Keratinocyte (primary cell): Measurements from ENCODE around the gene SLC2A4. TPM values are rescaled to one million over a fixed set of nuclear protein-coding genes. Genes with fewer than 3 reads are reported as not detected.

Source experiments
- DNase-seq: peaks from one replicate; pipeline ENCODE4 v3.0.0-alpha.2; 2011; ENCODE audit warnings: low read depth, missing footprints, low spot score
- FAIRE-seq: peaks from 2 replicates; lab custom pipeline; 2011; peaks lifted over from hg19 to GRCh38; lab: Jason Lieb, UNC
- H2AFZ ChIP-seq: 2 replicates; pipeline ENCODE4 v1.6.0; 2012; ENCODE audit warnings: low read length, control low read depth, inconsistent platforms; ENCODE audit not compliant: control insufficient read depth
- H3K27ac ChIP-seq: 2 replicates; pipeline ENCODE4 v1.5.1; 2011; ENCODE audit warnings: low read length; ENCODE audit not compliant: control insufficient read depth, insufficient read depth
- H3K27me3 ChIP-seq: 3 replicates; pipeline ENCODE4 v1.6.0; 2011; ENCODE audit warnings: low read length; ENCODE audit not compliant: control insufficient read depth, insufficient read depth; ENCODE audit errors: extremely low read depth
- H3K36me3 ChIP-seq, 2 experiments: 2 replicates in 1 of 2; 3 replicates in 1 of 2; pipeline ENCODE4 v1.5.1; 2011; ENCODE audit warnings: low read length in 2 of 2, mild to moderate bottlenecking in 1 of 2; ENCODE audit not compliant: control insufficient read depth in 2 of 2, insufficient read depth in 2 of 2; ENCODE audit errors: extremely low read depth in 1 of 2
- H3K4me1 ChIP-seq: 3 replicates; pipeline ENCODE4 v1.5.1; 2011; ENCODE audit warnings: low read length; ENCODE audit not compliant: control insufficient read depth, insufficient read depth; ENCODE audit errors: extremely low read depth
- H3K4me2 ChIP-seq: 3 replicates; pipeline ENCODE4 v1.6.0; 2011; ENCODE audit warnings: low read depth, low read length; ENCODE audit not compliant: control insufficient read depth, insufficient read depth; ENCODE audit errors: extremely low read depth
- H3K4me3 ChIP-seq, 3 experiments: fragments of 200-600 bp in 1 of 3; sonication (generic) in 1 of 3; 2 replicates in 2 of 3; 3 replicates in 1 of 3; pipeline ENCODE4 v1.5.1; 2011 to 2016; ENCODE audit warnings: low read length in 3 of 3, mild to moderate bottlenecking in 3 of 3, control low read depth in 2 of 3, inconsistent platforms in 1 of 3, low read depth in 1 of 3, mixed read lengths in 1 of 3, mixed run types in 1 of 3, moderate library complexity in 1 of 3; ENCODE audit not compliant: control insufficient read depth in 2 of 3, insufficient read depth in 2 of 3; ENCODE audit errors: extremely low read depth in 1 of 3
- H3K79me2 ChIP-seq: 2 replicates; pipeline ENCODE4 v1.6.0; 2012; ENCODE audit warnings: low read length; ENCODE audit not compliant: control insufficient read depth, insufficient read depth
- H3K9ac ChIP-seq: 3 replicates; pipeline ENCODE4 v1.6.0; 2011; ENCODE audit warnings: low read length; ENCODE audit not compliant: control insufficient read depth, insufficient read depth; ENCODE audit errors: extremely low read depth
- H3K9me1 ChIP-seq: 3 replicates; pipeline ENCODE4 v1.6.0; 2011; ENCODE audit warnings: low read length; ENCODE audit not compliant: control insufficient read depth, insufficient read depth; ENCODE audit errors: extremely low read depth
- H3K9me3 ChIP-seq: 2 replicates; pipeline ENCODE4 v1.5.1; 2012; ENCODE audit warnings: low read depth, low read length; ENCODE audit not compliant: control insufficient read depth
- H4K20me1 ChIP-seq: 3 replicates; pipeline ENCODE4 v1.6.0; 2011; ENCODE audit warnings: low read length; ENCODE audit not compliant: control insufficient read depth, insufficient read depth; ENCODE audit errors: extremely low read depth
- CTCF ChIP-seq, 3 experiments: IDR thresholded peaks in 1 of 3; conservative IDR thresholded peaks in 1 of 3; optimal IDR thresholded peaks in 1 of 3; 2 replicates in 2 of 3; 3 replicates in 1 of 3; pipeline versions ENCODE3 to v1.5.1; 2011; ENCODE audit warnings: low read length in 3 of 3, mild to moderate bottlenecking in 3 of 3, moderate library complexity in 2 of 3, control low read depth in 1 of 3, inconsistent platforms in 1 of 3; ENCODE audit not compliant: insufficient read depth in 2 of 3; ENCODE audit errors: extremely low read depth in 1 of 3
- EZH2 ChIP-seq: IDR thresholded peaks from one replicate; pipeline ENCODE4 v1.6.1; 2012; ENCODE audit warnings: inconsistent platforms, mild to moderate bottlenecking, low read length, moderate library complexity
- dilution Hi-C: fragments of 300-500 bp; cut with MboI; formaldehyde crosslinking; loops from one replicate; pipeline ENCODE4 v1.7.0; 2020; ENCODE audit warnings: low sequenced_read_pairs; ENCODE audit not compliant: extremely low pct_ligation_motif_present
- polyA plus RNA-seq, 5 experiments: library from polyadenylated mRNA; depleted of rRNA in 3 of 5; stranded (reverse) in 3 of 5; stranded (forward) in 1 of 5; unstranded in 1 of 5; fragments of >200 nt; gene quantifications; 1 replicate in 1 of 5; 2 replicates in 3 of 5; 3 replicates in 1 of 5; pipeline versions ENCODE4 v1.2.1 to v1.2.3, GENCODE V29; 2011 to 2012; ENCODE audit warnings: missing spikeins in 2 of 5, low read depth in 1 of 5, low replicate concordance in 1 of 5

The SLC2A4 gene
- polyA plus RNA-seq, 1 donor (not counting 4 experiments of a cell fraction or from before 2014, with no cell fraction given): not detected

GRCh38 chr17:7237266-7237760 is 44.2 kb upstream of the SLC2A4 start:
- FAIRE-seq: no peak
- Histone ChIP-seq H3K9ac (peak overlapping the region; percentile 97), H3K27ac (peak overlapping the region; percentile 70), H3K36me3 (peaks cover 15 to 31% of the 10 kb centered on the region in 2 experiments), H3K79me2 (peaks cover 55% of the 10 kb centered on the region), H2AFZ (no peak overlapping the region), H3K9me3 (no peaks in the 10 kb centered on the region), H3K4me2 (peak overlapping the region; percentile 62), H4K20me1 (no peaks in the 10 kb centered on the region), H3K4me3 (peak overlapping the region; percentile 42 to 95 (median 90)), H3K4me1 (peaks cover 42% of the 10 kb centered on the region), H3K9me1 (no peaks in the 10 kb centered on the region), H3K27me3 (no peaks in the 10 kb centered on the region)
- TF ChIP-seq CTCF (optimal IDR thresholded peaks at IDR 0.05 in 1 of 3, IDR thresholded peaks at IDR 0.05 in 1 of 3, conservative IDR thresholded peaks at IDR 0.05 in 1 of 3; ENCODE audit: extremely low read depth in 1 of 3, insufficient read depth in 2 of 3, low read length in 3 of 3): no peak
- no peak for TF ChIP-seq EZH2
- dilution Hi-C loops: no loop called here
- no peak for DNase-seq

GRCh38 chr17:7237761-7238419 is 43.6 kb upstream of the SLC2A4 start:
- H3K27ac ChIP-seq: peak overlapping the region; percentile 84
- H3K9ac ChIP-seq: peak overlapping the region; percentile 97
- peaks cover 38% of the 10 kb centered on the region for H3K4me1 ChIP-seq
- peaks cover 51% of the 10 kb centered on the region for H3K79me2 ChIP-seq
- H3K27me3 ChIP-seq: no peaks in the 10 kb centered on the region
- H3K9me1 ChIP-seq: no peaks in the 10 kb centered on the region
- no peak overlapping the region for H2AFZ ChIP-seq
- no peaks in the 10 kb centered on the region for H4K20me1 ChIP-seq
- peaks cover 15 to 31% of the 10 kb centered on the region in 2 experiments for H3K36me3 ChIP-seq
- dilution Hi-C loops: no loop called here
- H3K9me3 ChIP-seq: no peaks in the 10 kb centered on the region
- TF ChIP-seq EZH2: no peak
- TF ChIP-seq CTCF (optimal IDR thresholded peaks at IDR 0.05 in 1 of 3, IDR thresholded peaks at IDR 0.05 in 1 of 3, conservative IDR thresholded peaks at IDR 0.05 in 1 of 3; ENCODE audit: extremely low read depth in 1 of 3, insufficient read depth in 2 of 3, low read length in 3 of 3): no peak
- DNase-seq (no peak), FAIRE-seq (no peak)
- H3K4me2 ChIP-seq: peak overlapping the region; percentile 62
- peak overlapping the region; percentile 42 to 95 (median 90) for H3K4me3 ChIP-seq
